ENCODE measurements around the gene TBC1D22A.

The TBC1D22A gene

DNA sequence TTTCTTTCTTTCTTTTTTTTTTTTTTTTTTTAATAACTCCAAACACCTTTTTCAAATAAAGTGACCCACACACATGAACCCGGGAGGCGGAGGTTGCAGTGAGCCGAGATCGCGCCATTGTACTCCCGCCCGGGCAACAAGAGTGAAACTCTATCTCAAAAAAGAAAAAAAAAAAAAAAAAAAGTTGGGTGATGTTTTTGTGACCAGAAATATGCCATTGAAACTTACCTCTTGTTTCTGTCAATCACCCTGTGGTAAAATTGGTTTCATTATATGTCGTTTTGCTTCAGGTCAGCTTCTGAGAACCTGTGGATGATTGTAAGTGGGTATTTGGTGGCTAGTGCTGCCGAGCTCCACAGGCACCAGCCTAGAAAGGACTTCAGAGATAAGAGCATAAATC is 238.8 kb downstream of the TBC1D22A start:
- in situ Hi-C loops (cut with HindIII; ENCODE audit: low sequenced_read_pairs), result no loop called here

DNA sequence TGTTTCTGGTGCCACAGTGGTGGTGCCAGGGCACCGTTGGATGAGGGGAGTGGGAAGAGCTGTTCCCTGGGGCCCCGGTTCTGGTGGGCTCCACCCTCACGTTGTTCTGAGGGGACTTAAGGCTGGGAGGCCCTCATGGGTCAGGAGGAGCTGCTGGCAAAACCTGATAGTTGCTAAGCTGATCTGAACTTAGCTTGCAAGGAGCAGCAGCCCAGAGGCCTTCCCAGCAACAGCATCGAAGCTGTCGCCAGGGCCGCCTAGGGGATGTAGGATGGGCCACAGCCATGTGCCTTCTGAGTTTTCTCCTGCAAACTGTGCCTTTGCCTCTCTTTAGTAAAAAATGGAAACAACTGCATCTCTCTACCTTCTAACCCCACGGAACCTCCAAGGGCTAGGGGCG is 240.2 kb downstream of the TBC1D22A start:
- in situ Hi-C loops (cut with HindIII; ENCODE audit: low sequenced_read_pairs), result no loop called here

DNA sequence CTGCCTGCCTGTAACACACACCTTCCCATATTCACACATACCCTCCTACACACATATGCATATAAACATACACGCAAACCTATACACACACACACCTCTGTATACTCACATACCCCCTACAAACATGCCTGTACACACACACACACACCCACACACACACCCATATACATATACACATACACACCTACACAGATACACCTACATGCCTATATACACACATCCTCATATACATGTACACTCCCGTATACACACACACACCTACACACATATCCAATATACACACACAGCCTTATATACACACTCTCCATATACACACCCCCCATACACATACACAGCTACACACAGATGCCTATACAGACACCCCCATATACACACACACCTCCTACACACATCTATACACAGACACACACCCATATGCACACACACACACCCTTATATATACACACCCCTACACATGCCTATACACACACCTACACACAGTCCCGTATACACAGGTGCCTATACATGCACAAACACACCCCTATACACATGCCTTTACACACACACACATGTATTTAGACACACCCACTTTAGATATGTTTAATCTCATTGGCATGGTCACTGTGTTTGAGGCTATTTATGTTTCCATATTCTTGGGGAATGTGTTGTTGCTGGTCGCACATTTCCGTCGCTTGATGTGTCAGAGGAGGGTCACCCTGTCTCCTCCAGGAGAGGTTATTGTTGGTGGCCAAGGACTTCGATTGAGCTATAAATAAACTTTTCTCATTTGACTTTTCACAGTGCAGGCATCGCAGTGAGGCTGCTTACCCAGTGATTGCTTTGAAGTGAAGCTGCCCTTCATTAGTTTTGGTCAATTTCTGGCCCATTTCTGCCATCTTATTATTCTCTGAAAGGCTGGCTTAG is 243.3 kb downstream of the TBC1D22A start:
- in situ Hi-C loops (cut with HindIII; ENCODE audit: low sequenced_read_pairs), result no loop called here

DNA sequence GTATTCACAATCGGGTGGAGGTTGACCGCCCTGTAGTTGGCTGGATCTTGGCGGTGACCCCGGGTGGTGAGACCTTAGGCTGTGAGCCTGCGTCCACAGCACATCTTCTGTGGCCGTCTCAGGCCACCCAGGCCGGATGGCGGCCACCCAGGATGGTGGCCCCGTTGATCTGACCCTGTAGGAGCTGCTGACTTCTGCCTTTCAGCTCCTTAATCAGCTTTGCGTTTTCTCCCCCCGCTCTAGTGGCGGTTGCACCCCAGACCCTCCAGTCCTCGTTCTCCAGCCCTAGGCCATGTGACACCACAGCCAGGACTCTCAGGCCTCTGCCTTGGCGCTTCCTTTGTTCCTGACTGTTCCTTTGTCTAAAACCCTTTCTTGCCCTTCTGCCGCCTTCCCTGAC is 244.0 kb downstream of the TBC1D22A start:
- in situ Hi-C loops (cut with HindIII; ENCODE audit: low sequenced_read_pairs), result no loop called here

DNA sequence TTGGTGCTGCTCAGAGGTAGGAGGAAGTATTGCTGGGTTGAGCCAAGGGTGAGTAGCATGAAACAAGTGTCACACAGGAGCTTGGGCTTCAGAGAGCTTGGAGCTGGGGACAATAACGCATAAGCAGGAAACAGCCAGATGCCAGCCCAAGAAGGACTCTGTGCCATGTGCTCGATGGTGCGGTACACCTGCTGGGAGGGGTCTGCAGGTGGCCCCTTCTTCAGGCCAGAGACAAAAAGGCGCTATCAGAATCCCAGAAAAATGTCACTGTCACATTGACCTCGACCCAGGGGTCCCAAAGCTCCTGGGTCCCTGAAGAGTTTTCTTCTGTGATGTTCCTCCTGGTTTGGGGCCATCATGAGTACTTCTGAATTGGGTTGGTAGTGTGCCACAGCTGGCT is 244.4 kb downstream of the TBC1D22A start:
- in situ Hi-C loops (cut with HindIII; ENCODE audit: low sequenced_read_pairs), result no loop called here

DNA sequence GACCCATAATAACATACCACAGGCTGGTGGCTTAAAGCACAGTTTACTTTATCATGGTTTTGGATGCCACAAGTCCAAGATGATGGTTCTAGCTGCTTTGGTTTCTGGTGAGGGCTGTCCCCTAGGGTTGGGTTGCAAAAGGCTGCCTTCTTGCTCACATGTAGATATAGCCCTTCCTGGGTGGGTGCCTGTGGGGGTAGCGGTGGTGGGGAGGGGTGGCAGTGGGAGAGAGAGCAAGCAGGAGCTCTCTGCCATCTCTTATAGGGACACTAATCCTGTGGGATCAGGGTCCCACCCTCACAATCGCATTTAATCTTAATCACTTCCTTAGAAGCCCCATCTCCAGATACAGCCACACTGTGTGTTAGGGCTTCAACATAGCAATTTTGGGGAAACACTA is 245.0 kb downstream of the TBC1D22A start:
- in situ Hi-C loops (cut with HindIII; ENCODE audit: low sequenced_read_pairs), result no loop called here

DNA sequence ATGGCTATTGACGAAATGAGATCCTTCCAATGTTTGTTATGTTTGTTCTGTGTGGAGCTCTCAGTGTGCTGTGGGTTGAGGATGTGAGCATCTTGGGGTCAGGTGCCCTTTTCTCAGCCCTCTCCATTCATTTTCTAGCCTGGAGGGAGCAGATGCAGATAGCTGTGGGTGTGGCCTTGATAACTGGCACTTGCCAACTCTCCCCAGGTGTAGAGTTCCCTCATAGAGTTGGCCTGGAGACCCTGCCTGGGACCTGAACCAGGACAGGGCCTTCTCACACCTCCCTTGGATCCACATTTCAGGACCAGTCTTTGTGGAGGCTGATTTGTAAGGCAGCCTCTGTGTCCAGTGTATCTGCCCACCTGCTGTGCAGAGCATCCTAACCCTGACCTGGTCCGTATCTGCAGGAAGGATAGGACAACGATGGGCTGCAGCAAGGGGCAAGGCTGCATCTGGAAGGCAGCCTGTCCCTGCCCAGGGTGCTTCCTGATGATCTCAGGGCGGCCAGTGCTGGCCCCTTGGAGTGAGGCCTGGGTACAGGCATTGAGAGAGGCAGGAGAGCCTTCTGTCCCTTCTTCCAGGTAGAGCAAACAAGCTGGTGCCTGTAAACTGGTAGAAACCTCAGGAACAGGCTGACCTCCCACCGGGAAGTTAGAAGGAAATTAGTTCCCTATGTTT is 245.9 kb downstream of the TBC1D22A start:
- in situ Hi-C loops (cut with HindIII; ENCODE audit: low sequenced_read_pairs), result no loop called here

DNA sequence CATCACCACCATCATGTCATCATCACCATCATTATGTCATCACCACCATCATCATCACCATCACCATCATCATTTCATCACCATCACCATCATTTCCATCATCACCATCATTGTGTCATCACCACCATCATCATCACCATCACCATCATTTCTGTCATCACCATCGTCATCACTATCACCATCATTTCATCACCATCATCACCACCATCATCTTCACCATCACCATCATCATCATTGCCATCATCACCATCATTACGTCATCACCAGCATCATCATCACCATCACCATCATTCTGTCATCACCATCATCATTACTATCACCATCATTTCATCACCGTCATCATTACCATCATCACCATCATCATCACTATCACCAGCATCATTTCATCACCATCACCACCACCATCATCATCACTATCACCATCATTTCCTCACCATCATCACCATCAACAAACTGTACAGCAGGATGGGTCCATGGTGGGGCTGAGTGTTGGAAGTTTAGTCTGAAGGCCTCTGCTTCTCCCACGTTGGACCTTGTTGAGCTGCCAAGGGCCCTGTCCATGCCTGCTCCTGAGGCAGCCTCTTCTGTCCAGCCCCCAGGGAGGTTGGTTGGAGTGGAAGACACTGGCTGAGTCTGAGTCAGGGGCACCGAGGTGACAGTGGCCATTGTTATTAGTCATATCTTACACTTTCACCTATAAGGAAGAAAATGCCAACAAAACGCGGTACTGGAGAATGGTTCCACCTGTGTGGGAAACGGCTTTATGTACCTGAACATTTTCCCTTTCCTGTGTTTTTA is 247.1 kb downstream of the TBC1D22A start:
- in situ Hi-C loops (cut with HindIII; ENCODE audit: low sequenced_read_pairs), result no loop called here

DNA sequence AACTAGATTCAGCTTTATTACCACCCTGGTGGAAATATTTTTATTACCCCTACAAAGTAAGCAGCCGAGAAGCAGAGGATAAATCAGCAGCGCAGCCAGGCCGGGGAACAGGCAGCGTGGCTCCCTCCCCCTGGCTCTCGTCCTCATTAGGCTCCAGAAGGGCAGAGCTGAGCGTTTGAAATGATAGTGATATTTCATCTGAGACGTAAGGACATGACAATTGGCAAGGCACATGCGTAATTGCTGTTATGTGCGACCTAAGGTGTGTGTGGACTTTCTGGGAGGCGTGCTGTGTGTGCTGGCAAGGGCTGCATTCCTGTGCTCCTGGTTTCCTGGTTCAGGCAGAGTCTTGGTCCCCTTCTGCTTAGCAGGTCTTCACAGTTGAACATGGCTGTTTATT is 247.8 kb downstream of the TBC1D22A start:
- in situ Hi-C loops (cut with HindIII; ENCODE audit: low sequenced_read_pairs), result no loop called here

DNA sequence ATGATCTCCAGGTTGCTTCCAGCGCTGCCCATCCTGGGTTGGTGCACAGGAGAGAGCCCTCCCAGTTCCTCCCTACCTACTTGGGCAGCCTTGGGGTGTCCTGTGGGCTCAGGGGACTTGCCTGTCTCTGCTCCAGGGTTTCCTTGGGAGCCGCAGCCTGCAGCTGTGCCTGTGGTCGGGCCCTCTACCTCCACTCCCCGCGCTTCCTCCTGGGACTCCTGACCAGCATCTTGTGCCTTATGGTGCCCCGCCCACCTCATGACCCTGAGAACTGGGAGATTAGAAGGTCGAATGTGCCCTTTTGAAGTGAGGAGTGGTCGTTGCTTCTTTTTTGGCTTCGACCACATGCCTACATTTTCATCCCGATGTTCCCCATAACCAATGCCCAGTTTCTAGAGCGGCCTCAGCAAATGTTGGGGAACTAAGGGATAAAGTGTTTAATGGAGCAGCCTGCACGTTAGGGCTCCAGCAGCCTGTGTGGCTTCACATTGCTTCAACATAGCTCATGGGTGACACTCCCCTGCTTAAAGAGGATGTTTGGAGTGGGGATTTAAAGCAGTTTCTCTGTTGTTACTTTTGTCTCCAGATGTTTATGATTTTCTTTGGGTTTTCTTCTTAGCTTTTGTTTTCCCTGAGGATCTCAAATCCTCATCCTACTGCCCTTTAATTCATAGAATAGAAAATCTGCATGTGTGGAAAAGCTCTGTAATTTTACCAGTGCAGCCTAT is 248.8 kb downstream of the TBC1D22A start:
- in situ Hi-C loops (cut with HindIII; ENCODE audit: low sequenced_read_pairs), result no loop called here

DNA sequence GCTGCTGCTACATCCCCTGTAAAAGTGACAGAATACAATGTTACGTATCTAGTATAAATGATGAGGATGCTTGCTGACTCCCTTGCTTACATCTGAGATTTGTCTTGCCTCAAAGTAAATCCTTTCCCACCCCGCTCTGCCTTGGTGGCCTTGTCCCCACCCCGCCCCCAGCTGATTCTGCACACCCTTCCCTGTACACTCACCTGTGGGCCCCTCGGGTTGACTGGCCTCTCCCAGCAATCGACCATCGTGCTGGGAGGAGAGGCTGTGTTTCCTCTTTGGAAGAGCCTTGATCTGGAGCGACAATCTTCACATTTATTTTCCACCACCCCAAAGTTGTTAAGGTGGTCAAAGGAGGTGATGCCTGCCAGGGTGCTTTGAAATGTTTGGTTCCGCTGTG is 249.4 kb downstream of the TBC1D22A start:
- in situ Hi-C loops (cut with HindIII; ENCODE audit: low sequenced_read_pairs), result no loop called here

DNA sequence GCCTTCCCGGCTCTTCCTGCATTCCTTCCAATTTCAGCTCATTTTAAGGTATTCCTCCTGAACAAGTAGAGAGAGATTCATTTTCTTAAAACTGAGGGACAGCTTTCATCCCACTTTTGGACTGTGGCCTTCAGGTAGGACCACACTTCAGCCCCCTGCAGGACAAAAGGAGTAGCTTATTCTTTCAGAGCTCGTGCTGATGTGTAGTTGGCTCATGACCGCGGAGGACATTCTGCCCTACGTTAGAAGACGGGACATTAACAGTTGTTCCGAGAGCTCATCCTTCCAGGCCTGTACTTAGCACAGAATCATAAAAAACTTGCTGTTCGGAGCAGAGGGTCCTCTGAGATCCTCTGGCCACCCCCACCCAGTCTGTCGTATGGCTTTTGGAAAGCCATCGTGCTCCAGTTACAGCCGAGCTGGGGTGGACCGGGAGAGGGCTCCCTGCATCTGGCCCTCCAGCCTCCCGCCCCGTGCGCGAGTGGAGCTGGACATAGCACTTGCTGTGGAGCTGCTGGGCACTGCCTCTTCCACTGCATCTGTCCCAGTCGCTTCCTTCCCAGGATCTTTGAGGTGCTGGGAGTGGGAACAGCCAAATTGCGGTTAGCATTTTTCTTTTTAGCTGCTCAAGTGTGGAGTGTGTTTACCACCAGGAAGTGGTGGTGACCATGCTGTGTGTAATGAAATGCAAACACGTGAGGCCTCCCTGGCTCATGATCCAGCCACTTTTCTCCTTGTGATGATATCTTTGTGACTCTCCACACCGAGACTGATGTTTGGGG is 250.3 kb downstream of the TBC1D22A start:
- in situ Hi-C loops (cut with HindIII; ENCODE audit: low sequenced_read_pairs), result no loop called here

DNA sequence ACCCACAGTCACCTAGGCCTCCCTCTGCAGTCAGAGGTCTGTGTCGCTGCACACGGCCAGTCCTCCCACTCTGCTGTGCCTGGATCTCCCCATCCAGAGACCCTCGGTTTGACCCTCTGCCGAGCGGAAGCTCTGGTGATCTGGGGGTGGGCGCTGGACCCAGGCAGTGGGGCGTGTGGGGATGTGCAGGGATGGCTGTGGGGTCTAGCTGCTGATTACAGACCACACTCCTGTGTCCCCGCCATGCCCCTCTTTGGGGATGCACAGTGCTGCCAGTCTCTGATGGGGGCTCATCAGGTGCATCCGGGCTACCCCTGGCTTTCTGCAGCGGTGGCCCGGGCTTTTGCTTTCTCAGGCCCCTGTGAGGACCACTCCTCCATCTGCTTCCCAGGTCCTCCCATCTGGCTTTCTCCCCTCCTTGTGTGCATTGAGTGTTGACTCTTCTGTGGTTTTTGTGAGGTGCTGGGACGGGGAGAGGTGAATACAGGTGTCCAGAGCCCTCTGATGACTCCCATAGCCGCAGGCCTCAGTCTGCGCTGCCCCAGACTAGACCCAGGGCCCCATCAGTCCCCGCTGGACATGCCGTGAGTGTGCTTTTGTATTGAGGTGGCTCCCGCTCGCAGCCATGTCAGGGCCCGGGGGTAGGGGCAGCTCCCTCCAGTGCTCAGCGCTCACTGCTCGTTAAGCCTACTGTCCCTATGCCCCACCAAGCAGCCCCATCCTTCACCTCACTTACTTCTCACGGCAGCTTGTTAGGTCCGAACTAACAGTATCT is 251.6 kb downstream of the TBC1D22A start:
- in situ Hi-C loops (cut with HindIII; ENCODE audit: low sequenced_read_pairs), result no loop called here

DNA sequence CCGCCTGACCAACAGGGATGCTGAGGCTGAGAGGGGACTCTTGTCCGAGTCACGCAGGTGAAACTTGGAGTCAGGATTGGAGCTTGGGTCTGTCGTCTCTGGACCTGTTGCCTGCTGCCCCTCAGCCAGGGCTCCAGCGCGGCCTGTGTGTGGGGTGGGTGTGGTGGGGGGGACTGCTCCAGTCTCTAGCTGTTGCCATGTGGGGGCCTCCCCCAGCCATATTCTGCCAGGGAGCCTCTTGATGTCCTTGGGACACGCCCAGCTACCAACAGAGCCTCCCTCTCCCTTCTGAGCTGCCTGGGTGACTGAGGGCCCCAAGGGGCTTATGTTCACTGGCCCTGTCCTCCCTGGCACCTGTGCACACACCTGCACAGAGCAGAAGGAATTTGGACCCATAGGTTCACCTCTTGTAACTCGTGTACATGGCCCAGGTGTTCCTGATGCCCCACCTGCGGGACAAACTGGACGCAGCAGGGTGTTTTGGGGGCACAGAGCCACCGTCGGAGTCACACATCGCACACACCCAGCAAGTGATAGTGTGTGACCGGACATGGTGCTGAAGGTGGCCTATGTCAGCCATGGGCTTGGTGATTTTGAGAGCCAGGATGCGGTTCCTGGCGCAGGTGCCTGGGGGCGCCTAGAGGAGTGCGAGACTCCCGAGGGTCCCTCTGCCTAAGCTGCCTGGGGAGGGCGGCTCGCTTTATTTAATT is 252.3 kb downstream of the TBC1D22A start:
- in situ Hi-C loops (cut with HindIII; ENCODE audit: low sequenced_read_pairs), result no loop called here

DNA sequence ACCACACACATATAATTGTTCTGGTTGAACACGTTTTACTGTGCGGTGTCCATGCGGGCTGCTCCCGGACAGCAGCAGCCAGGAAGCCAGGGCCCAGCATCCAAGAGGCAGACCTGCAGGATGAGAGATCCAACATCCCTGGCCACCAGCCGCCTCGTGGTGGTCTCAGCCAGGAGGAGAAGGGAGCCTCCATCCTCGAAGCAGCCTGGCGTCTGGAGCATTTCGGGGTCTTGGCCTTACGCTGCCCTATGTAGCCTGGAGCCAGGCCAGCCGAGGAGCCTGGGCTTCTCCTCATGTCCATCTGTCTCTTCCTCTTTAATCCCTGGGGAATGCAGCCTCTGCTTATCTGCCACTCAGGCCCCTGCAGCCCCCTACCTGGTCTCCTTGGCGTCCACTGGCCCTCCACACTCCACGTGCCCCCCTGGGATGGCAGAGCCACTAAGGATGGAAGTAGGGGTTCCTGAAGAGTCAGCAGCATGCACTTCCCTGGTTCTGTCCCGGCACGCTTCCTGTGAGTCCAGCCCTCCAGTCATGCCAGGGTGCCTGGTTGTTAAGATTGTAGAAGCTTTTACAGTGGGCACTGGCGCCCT is 253.2 kb downstream of the TBC1D22A start:
- in situ Hi-C loops (cut with HindIII; ENCODE audit: low sequenced_read_pairs), result no loop called here

DNA sequence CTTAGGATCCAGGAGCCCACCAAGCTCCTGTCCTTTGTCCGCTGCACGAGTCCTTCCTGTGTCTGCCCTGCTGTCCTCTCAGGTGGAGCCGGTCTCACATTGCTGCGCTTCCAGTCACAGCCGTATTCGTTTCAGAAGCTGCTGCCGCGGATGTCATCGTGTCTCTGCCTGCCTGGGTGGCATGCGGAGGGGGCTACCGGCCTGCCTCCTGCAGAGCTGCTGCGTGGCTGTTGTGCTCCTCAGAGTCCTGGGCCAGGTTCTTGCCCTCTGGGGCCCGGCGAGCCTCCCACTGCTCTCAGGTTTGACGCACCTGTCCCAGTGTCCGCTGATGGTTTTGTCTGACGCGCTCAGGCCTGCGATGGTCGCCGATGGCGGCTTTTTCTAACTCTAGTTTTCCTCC is 254.2 kb downstream of the TBC1D22A start:
- in situ Hi-C loops (cut with HindIII; ENCODE audit: low sequenced_read_pairs), result no loop called here

DNA sequence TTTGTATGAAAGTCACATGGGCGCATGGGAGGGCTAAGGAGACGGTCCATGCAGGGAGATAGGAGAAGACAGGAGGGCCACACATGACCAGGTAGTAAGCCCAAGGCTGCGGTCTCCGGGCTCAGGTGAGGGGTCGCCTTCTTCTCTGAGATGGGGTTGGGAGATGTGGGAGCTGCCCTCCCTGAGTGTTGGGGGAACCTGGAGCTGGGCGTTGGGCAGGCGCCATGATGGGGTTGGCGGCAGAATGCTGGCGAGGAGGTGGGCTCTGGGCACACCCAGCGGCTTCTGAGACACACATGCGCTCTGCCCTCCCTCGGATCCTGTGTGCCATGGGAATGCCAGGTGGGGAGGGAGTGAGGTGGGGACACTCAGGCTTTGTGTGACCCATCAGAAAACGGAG is 254.8 kb downstream of the TBC1D22A start:
- in situ Hi-C loops (cut with HindIII; ENCODE audit: low sequenced_read_pairs), result no loop called here
